Posterior vena cava (tissue), 2 donors: ENCODE measurements around the gene SERPING1. TPM values are rescaled to one million over a fixed set of nuclear protein-coding genes. Genes with fewer than 3 reads are reported as not detected.

ENCODE experiments used
- DNase-seq: peaks from one replicate; pipeline ENCODE4 v3.0.0-alpha.2; 2020; ENCODE audit warnings: low spot score
- intact Hi-C, 2 donors: fragments of 100-400 bp; cut with DNase I; formaldehyde crosslinking; loops; one replicate each; pipeline versions ENCODE4 v1.14.1 to v1.14.2; 2022 to 2023
- total RNA-seq, 2 donors: library from RNA; stranded (reverse); fragmentation: NEBNext Ultra II Directional; extraction: Animal tissue kit (Norgen Biotek cat#: 25700); gene quantifications; one replicate each; pipeline ENCODE4 v1.2.1, GENCODE V29; 2021
- donor health status: DM: yes; HTN: yes; CAD: no.
- donor health status: DM: yes; HTN: yes; CAD: no.

Gene SERPING1
- total RNA-seq, 2 donors from 2014 or later, result 501 to 774 TPM

- intact Hi-C loops, result no loop called here
- no peak for DNase-seq
Measured at GRCh38 chr11:57586711-57587245, 10.7 kb upstream of the SERPING1 start.

DNA sequence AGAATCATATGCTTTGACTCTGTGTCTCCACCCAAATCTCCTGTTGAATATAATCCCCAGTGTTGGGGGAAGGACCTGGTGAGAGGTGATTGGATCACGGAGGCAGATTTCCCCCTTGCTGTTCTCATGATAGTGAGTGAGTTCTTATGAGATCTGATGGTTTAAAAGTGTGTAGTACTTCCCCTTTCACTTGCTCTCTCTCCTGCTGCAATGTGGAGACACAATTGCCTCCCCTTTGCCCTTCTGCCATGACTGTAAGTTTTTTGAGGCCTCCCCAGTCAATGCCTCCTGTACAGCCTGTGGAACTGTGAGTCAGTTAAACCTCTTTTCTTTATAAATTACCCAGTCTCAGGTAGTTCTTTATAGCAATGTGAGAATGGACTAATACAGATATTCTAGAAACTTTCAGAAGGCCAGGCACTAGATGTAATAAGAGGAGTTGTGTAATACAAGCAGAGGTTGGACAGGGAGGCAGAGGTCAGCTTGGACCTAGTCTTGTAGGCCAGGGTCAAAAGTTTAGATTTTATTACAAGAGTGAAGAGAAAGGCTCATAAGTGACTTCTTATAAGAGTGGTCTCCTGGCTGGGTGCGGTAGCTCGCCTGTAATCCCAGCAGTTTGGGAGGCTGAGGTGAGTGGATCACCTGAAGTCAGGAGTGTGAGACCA lies 9.3 kb upstream of the SERPING1 start:
- no peak for DNase-seq
- intact Hi-C loops, result no loop called here

- intact Hi-C loops, result no loop called here
- DNase-seq, result no peak
Measured at GRCh38 chr11:57596266-57596885, 1.1 kb upstream of the SERPING1 start.

DNA sequence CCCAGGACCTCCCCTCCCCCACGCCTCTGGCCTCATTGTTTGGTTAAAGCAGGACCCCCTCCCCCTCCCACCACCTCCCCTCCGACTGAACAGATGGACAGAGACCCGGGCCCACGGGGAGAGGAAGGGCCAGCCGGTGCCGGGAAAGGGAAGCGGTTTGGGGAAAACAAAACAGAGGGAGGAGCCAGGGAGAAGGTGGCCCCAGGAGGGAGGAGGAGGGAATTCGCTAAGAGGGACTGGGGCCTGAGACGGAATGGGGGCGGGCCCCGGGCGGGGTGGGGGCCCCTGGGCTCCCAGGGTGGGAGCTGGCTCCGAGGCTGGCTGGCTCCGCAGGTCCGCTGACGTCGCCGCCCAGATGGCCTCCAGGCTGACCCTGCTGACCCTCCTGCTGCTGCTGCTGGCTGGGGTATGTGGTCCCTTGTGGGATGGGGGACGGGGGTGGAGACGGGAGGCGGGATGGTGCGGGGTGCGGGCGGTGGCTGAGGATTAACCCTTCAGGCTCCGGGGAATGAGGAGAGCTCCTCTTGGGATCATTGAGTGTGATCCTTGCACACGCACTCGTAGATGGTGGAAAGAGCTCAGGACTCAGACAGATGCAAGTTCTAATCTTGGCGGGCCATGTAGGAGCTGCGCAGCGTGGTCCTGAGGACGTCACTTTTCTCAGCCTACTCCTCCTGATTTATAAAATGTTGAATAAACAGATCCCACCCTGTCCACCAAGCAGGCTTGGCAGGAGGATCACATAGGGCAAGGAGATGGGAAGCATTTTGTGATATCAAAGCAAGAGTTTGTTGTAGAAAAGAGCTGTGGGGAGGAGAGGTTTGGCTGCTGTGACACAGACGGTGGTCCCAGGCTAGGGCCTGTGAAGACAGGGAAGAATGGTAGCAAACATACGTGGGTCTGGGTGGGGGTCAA lies 688 bp downstream of the SERPING1 start:
- peak; percentile 94 for DNase-seq
- intact Hi-C loops, result no loop called here

DNA sequence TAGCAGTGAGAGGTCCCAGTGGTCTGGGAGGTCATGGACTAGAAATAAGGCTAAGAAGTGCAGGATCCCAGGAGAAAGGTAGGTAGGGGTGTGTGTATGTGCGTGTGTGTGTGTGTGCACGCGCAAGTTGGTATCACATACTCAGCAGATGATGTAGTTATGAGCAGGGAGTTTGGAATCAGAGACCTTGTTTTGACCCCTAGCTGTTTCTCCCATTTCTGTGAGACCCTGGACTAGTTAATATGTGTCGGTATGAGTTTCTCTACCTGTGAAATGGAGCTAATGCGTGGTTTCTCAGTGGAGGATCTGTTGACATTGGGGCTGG lies 1.3 kb downstream of the SERPING1 start:
- DNase-seq, result no peak
- intact Hi-C loops, result no loop called here

DNA sequence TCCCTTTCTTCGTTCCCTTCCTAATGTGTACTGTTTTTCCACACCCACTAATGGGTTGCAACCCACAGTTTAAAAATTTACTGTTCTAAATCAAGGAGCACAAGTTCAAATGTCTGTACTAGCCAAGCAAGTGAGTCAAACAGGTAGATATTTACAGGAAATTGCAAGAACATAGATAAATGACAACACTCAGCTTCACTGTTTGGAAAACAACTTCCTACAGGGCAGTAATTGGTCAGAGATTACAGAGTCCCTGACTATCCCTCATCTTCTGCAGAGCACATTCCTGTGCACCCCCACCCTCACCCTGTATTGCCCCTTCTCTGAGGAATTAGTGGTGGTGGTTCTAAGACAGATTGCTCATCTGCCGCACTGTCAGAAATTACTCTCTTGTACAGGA lies 1.9 kb downstream of the SERPING1 start:
- DNase-seq, result no peak
- intact Hi-C loops, result no loop called here

GRCh38 chr11:57601297-57601696 lies 3.8 kb downstream of the SERPING1 start:
- no peak for DNase-seq
- intact Hi-C loops, result loop anchor here in 1 of 2 donors (5.0 kb wide), 1 partner anchor 36 kb away; no protein-coding TSS in a partner anchor

- intact Hi-C loops, result loop anchor here in 1 of 2 donors (5.0 kb wide), 1 partner anchor 33 kb away; no protein-coding TSS in a partner anchor
- no peak for DNase-seq
Measured at GRCh38 chr11:57604296-57605027, 7.0 kb downstream of the SERPING1 start.

GRCh38 chr11:57605028-57605420 lies 7.5 kb downstream of the SERPING1 start:
- intact Hi-C loops, result no loop called here
- DNase-seq, result no peak

GRCh38 chr11:57610170-57610569 lies 12.7 kb downstream of the SERPING1 start:
- intact Hi-C loops, result no loop called here
- no peak for DNase-seq

DNA sequence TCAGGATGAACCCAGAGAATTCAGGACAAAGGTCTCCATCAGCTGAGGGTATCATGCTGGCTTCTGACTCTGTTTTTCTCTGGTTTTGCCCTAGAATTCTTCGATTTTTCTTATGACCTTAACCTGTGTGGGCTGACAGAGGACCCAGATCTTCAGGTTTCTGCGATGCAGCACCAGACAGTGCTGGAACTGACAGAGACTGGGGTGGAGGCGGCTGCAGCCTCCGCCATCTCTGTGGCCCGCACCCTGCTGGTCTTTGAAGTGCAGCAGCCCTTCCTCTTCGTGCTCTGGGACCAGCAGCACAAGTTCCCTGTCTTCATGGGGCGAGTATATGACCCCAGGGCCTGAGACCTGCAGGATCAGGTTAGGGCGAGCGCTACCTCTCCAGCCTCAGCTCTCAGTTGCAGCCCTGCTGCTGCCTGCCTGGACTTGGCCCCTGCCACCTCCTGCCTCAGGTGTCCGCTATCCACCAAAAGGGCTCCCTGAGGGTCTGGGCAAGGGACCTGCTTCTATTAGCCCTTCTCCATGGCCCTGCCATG lies 16.8 kb downstream of the SERPING1 start:
- no peak for DNase-seq
- intact Hi-C loops, result no loop called here

DNA sequence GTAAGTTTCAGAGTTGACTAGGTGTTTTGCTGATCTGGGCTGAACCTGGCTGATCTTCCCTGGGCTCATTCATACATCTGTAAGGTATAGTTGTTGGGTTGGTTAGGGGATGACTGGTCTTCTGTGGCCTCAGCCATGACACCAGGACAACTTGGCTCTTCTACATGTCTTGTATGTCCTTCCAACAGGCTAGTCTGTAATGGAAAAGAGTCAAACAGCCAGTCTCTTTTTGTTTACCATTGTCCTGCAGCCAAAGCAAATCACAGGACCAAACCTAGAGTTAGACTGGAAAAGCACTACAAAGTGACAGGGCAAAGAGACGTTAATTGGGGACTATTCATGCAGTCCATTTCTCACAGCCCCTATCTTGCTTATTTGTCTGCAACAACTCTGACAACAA lies 17.8 kb downstream of the SERPING1 start:
- intact Hi-C loops, result no loop called here
- no peak for DNase-seq

DNA sequence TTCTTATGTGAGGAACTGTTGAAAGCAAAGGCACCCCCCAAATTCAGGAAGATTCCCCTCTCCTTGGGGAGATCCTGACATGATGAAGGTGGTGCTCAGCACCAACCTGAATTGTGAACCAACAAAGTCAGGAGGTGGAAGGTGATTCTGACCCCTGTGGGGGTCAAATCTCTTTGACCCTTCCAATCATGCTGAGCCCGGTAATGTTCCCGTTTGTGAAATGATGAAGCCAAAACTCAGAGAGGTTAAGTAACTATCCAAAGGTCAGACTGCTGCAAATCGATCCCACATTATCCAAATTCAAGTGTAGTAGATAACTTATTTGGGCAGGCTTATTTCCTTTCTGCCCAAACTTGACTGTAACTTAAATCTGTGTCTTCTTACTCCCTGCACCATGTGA lies 19.1 kb downstream of the SERPING1 start:
- intact Hi-C loops, result no loop called here
- DNase-seq, result no peak

DNA sequence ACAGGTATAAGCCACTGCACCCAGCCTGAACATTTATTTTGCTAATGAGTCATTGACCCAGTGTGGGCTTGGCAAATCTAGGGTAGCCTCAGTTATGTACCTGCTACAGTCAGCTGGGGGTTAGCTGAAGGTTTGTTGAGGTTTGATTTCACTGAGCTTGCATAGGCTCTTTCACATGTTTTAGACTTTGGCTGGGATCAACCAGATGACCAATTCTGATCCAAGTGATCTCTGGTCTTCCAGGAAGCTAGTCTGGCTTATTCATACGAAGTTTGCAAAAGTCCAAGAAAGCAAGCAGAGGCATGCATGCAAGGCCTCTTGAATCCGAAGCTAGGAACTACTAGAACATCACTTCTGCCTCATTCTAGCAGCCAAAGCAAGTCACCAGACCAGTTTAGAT lies 21.0 kb downstream of the SERPING1 start:
- intact Hi-C loops, result no loop called here
- no peak for DNase-seq

GRCh38 chr11:57619331-57619730 lies 21.8 kb downstream of the SERPING1 start:
- no peak for DNase-seq
- intact Hi-C loops, result no loop called here

DNA sequence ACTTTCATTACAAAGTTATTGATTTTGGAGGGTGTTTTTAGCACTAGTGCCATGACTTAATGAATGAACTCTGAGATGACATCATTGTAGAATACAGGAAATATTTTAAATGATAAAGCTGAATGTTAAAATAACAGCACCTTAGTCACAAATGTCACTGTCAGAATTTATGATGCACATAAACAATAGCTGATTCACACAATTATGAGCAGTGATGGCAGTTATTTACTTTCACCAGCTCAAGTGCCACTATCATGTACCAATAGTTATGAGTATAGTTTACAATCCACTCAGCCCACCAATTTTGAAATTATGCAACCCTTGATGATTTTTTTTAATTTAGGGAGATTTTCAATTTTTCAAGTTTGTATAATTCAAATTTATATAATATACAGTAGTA lies 23.0 kb downstream of the SERPING1 start:
- DNase-seq, result no peak
- intact Hi-C loops, result no loop called here

DNA sequence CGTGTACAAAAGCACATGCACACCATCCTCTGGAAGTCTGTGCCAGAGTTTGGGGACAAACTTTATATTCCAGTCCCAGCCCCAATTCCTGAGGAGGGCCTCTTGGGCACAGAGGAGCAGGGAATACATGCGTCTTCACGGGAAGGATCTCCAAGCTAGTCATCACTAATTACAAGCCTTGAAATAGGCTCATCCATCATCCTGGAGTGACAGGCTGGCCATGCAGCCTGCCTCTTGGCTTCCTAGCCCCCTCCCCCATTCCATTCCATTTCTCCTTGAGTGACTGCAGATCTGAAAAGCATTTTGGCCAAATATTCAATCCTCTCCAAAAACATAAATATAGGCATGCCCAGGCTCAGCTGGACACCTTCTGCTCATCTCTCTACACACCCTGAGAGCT lies 24.8 kb downstream of the SERPING1 start:
- DNase-seq, result no peak
- intact Hi-C loops, result no loop called here

GRCh38 chr11:57624864-57625263 lies 27.4 kb downstream of the SERPING1 start:
- no peak for DNase-seq
- intact Hi-C loops, result no loop called here

- DNase-seq, result no peak
- intact Hi-C loops, result no loop called here
Measured at GRCh38 chr11:57626895-57627294, 29.4 kb downstream of the SERPING1 start.
